Thyroid gland (tissue), 4 donors: ENCODE measurements around the gene FBXW4.

ENCODE experiments used
- POLR2A ChIP-seq, 2 donors: fragments of 450-650 bp; IDR thresholded peaks; one replicate each; pipeline ENCODE4 v1.6.1; 2017; ENCODE audit warnings: antibody characterized with exemption in 2 of 2, mild to moderate bottlenecking in 2 of 2, moderate library complexity in 1 of 2
- TF ChIP-seq, protein P1 (sequence below), 6 experiments: fragments of 200-600 bp in 3 of 6; fragments of 450-650 bp in 3 of 6; sonication (generic) in 3 of 6; IDR thresholded peaks; one replicate each; pipeline ENCODE4 v1.5.1; 2016 to 2019; ENCODE audit warnings: antibody characterized with exemption in 6 of 6, mild to moderate bottlenecking in 2 of 6, inconsistent platforms in 1 of 6, moderate library complexity in 1 of 6

DNA sequence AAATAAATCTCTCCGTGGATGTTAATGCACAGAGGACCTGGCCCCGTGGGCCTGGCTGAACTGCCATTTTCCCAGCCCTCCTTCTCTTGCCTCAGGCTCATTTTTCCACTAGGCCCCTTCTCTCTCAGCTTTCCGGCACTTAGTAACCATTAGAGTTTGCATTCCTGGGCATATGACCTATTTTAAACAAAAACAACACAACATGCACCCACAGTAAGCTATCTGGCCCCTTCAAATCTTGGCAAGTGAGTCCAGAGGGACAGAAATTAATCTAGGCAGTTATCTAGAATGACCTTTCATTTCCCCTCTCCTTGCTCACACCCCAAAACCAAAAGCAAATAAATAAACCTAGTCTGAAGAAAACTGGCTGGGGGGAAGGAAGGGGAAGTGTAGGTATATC is 11.7 kb downstream of the FBXW4 start:
- TF ChIP-seq, protein P1, sequence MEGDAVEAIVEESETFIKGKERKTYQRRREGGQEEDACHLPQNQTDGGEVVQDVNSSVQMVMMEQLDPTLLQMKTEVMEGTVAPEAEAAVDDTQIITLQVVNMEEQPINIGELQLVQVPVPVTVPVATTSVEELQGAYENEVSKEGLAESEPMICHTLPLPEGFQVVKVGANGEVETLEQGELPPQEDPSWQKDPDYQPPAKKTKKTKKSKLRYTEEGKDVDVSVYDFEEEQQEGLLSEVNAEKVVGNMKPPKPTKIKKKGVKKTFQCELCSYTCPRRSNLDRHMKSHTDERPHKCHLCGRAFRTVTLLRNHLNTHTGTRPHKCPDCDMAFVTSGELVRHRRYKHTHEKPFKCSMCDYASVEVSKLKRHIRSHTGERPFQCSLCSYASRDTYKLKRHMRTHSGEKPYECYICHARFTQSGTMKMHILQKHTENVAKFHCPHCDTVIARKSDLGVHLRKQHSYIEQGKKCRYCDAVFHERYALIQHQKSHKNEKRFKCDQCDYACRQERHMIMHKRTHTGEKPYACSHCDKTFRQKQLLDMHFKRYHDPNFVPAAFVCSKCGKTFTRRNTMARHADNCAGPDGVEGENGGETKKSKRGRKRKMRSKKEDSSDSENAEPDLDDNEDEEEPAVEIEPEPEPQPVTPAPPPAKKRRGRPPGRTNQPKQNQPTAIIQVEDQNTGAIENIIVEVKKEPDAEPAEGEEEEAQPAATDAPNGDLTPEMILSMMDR (IDR thresholded peaks at IDR 0.05), result no peak
- TF ChIP-seq POLR2A (IDR thresholded peaks at IDR 0.05), result no peak
